K562 (cell line): ENCODE measurements around the gene KRI1. TPM values are rescaled to one million over a fixed set of nuclear protein-coding genes. Genes with fewer than 3 reads are reported as not detected.
A peak's percentile ranks its signal among the peaks of the same experiment; 100 is the strongest.

Source experiments
- ATAC-seq: fragments of 200-7000 bp; cut with Tn5 transposase; 3 replicates; pipeline ENCODE4 v1.9.1; 2020; ENCODE audit warnings: moderate library complexity
- BruUV-seq: library from RNA; stranded (reverse); fragments of 400-500 nt; replicated peaks from 2 replicates; lab custom pipeline; 2021; lab: Mats Ljungman, UMichigan
- CTCF ChIA-PET: fragments of 300-600 bp; formaldehyde crosslinking; extraction: SDS; loops from one replicate; lab custom pipeline; 2021; ENCODE audit warnings: low intra/inter-chr PET ratio; lab: Yijun Ruan, JAX
- POLR2A ChIA-PET: fragments of 300-600, 350-650 bp; sonication (Branson Sonifier 250); formaldehyde crosslinking; extraction: SDS; loops from one replicate; lab custom pipeline; 2021; ENCODE audit warnings: antibody characterized with exemption, inconsistent platforms; lab: Yijun Ruan, JAX
- DNase-seq, 4 experiments: peaks; one replicate each; pipeline versions ENCODE4 v3.0.0 to v3.0.0-alpha.2; 2011 to 2018; ENCODE audit warnings: low spot score in 3 of 4, mixed read lengths in 3 of 4; ENCODE audit errors: extremely low read depth in 1 of 4
- FAIRE-seq: peaks from 2 replicates; lab custom pipeline; 2011; peaks lifted over from hg19 to GRCh38; lab: Jason Lieb, UNC
- H2AFZ ChIP-seq: 2 replicates; pipeline ENCODE4 v1.6.0; 2011; ENCODE audit warnings: low read depth, low read length, control low read depth, inconsistent platforms
- H3K27ac ChIP-seq: fragments of 200-600 bp; 3 replicates; pipeline ENCODE4 v1.8.0; 2011; ENCODE audit warnings: low read depth, mild to moderate bottlenecking, control low read depth, inconsistent platforms, low read length, moderate library complexity, mixed read lengths; ENCODE audit errors: extremely low read depth
- H3K27me3 ChIP-seq, 2 experiments: fragments of 300-600 bp in 1 of 2; 2 replicates in 1 of 2; 3 replicates in 1 of 2; pipeline versions ENCODE4 v1.6.0 to v1.8.0; 2011; ENCODE audit warnings: inconsistent platforms in 2 of 2, low read length in 2 of 2, mild to moderate bottlenecking in 1 of 2, mixed read lengths in 1 of 2, moderate library complexity in 1 of 2; ENCODE audit not compliant: control insufficient read depth in 2 of 2, insufficient read depth in 2 of 2
- H3K36me3 ChIP-seq: fragments of 300-600 bp; 3 replicates; pipeline ENCODE4 v1.8.0; 2011; ENCODE audit warnings: mild to moderate bottlenecking, low read length, inconsistent platforms; ENCODE audit not compliant: control insufficient read depth, insufficient read depth
- H3K4me1 ChIP-seq, 2 experiments: fragments of 200-600 bp in 1 of 2; replicated peaks in 1 of 2; 2 replicates in 1 of 2; 3 replicates in 1 of 2; pipeline versions ENCODE4 v1.5.1 to v1.8.0; 2011; ENCODE audit warnings: inconsistent platforms in 2 of 2, low read length in 2 of 2, mild to moderate bottlenecking in 1 of 2, mixed read lengths in 1 of 2, moderate library complexity in 1 of 2; ENCODE audit not compliant: control insufficient read depth in 2 of 2, insufficient read depth in 2 of 2
- H3K4me2 ChIP-seq: 2 replicates; pipeline ENCODE4 v1.6.1; 2011; ENCODE audit warnings: low read length, control low read depth, inconsistent platforms, mixed read lengths; ENCODE audit not compliant: insufficient read depth
- H3K4me3 ChIP-seq: fragments of 200-600 bp; sonication (generic), shearing (Covaris generic); 2 replicates; pipeline ENCODE4 v1.5.1; 2016; ENCODE audit warnings: control low read depth, inconsistent platforms
- H3K79me2 ChIP-seq: fragments of 200-600 bp; 3 replicates; pipeline ENCODE4 v1.8.0; 2011; ENCODE audit warnings: low read length, inconsistent platforms; ENCODE audit not compliant: control insufficient read depth, insufficient read depth
- H3K9ac ChIP-seq, 2 experiments: 2 replicates each; pipeline versions ENCODE4 v1.6.0 to v1.6.1; 2011; ENCODE audit warnings: low read depth in 2 of 2, low read length in 2 of 2, control low read depth in 1 of 2, inconsistent platforms in 1 of 2, mild to moderate bottlenecking in 1 of 2, mixed read lengths in 1 of 2; ENCODE audit not compliant: insufficient read depth in 1 of 2
- H3K9me1 ChIP-seq: one replicate; pipeline ENCODE4 v1.6.0; 2011; ENCODE audit warnings: inconsistent platforms, mild to moderate bottlenecking, low read length, moderate library complexity; ENCODE audit not compliant: control insufficient read depth, insufficient read depth
- H3K9me3 ChIP-seq: replicated peaks from 2 replicates; pipeline ENCODE4 v1.5.1; 2011; ENCODE audit warnings: low read depth, low read length, inconsistent platforms; ENCODE audit not compliant: control insufficient read depth, insufficient read depth
- H4K20me1 ChIP-seq: replicated peaks from 2 replicates; pipeline ENCODE4 v1.6.1; 2011; ENCODE audit warnings: low read length, inconsistent platforms, mixed read lengths; ENCODE audit not compliant: control insufficient read depth, insufficient read depth
- HSF4 ChIP-seq: fragments of 250-450 bp; sonication (Bioruptor Pico); IDR thresholded peaks from 2 replicates; pipeline ENCODE4 v2.1.2; 2022; ENCODE audit warnings: mild to moderate bottlenecking, moderate library complexity, borderline replicate concordance
- MAFG ChIP-seq: fragments of 450-650 bp; conservative IDR thresholded peaks from 2 replicates; pipeline ENCODE4 v1.6.1; 2016; ENCODE audit warnings: missing genetic modification characterization, missing compliant biosample characterization
- MYC ChIP-seq, 2 experiments: fragments of 250-450 bp in 1 of 2; sonication (Bioruptor Pico) in 1 of 2; IDR thresholded peaks; 2 replicates each; pipeline versions ENCODE4 v1.5.1 to v1.6.1; 2012 to 2021; ENCODE audit warnings: low read depth in 2 of 2, borderline replicate concordance in 1 of 2, improper control_type of control experiment in 1 of 2, low read length in 1 of 2, mild to moderate bottlenecking in 1 of 2, moderate library complexity in 1 of 2
- POLR2A ChIP-seq: fragments of 450-650 bp; conservative IDR thresholded peaks from 2 replicates; pipeline ENCODE4 v1.6.1; 2016
- POLR2G ChIP-seq: fragments of 200-400 bp; formaldehyde crosslinking; IDR thresholded peaks from 2 replicates; pipeline ENCODE4 v1.6.1; 2017; ENCODE audit warnings: low read depth, mild to moderate bottlenecking, antibody characterized with exemption, low read length, moderate library complexity
- RBFOX2 ChIP-seq: fragments of 200-400 bp; formaldehyde crosslinking; IDR thresholded peaks from 2 replicates; pipeline ENCODE4 v1.6.1; 2017; ENCODE audit warnings: low read depth, mild to moderate bottlenecking, low read length, moderate library complexity
- RBM14 ChIP-seq: fragments of 200-400 bp; formaldehyde crosslinking; IDR thresholded peaks from 2 replicates; pipeline ENCODE4 v1.6.1; 2018; ENCODE audit warnings: low read depth, mild to moderate bottlenecking, low read length, moderate library complexity, borderline replicate concordance; ENCODE audit not compliant: insufficient read depth
- RBM22 ChIP-seq: fragments of 200-400 bp; formaldehyde crosslinking; IDR thresholded peaks from 2 replicates; pipeline ENCODE4 v1.6.1; 2018; ENCODE audit warnings: low read length, low read depth; ENCODE audit not compliant: poor library complexity, severe bottlenecking
- SMARCC2 ChIP-seq: fragments of 450-650 bp; IDR thresholded peaks from 2 replicates; pipeline ENCODE4 v1.6.1; 2017; ENCODE audit warnings: antibody characterized with exemption, moderate library complexity, mild to moderate bottlenecking, low read depth
- USF2 ChIP-seq: sonication (generic); formaldehyde crosslinking; IDR thresholded peaks from 2 replicates; pipeline ENCODE4 v1.5.0; 2020; ENCODE audit warnings: missing genetic modification reagents
- ZBTB33 ChIP-seq: sonication (generic); formaldehyde crosslinking; IDR thresholded peaks from 2 replicates; pipeline ENCODE4 v1.8.1; 2023; ENCODE audit warnings: mild to moderate bottlenecking, missing genetic modification reagents
- ZSCAN29 ChIP-seq: fragments of 450-650 bp; IDR thresholded peaks from 2 replicates; pipeline ENCODE4 v1.6.1; 2017
- WGBS: fragments of 100-300 bp; shearing (Covaris generic); methylation state at CpG from one replicate; pipeline ENCODE4 v1.1.6; 2016; ENCODE audit warnings: low coverage, mixed read lengths; ENCODE audit not compliant: insufficient coverage; ENCODE audit errors: missing lambda C conversion rate; 5-methylcytosine and 5-hydroxymethylcytosine counted together
- in situ Hi-C: fragments of 300-500 bp; cut with MboI; formaldehyde crosslinking; loops from 4 replicates; pipeline ENCODE4 v1.15.0; 2018; ENCODE audit warnings: inconsistent platforms, mixed read lengths
- intact Hi-C: fragments of 100-400 bp; cut with micrococcal nuclease; formaldehyde crosslinking; loops from 2 replicates; pipeline ENCODE4 v1.14.2; 2022
- polyA plus RNA-seq, 8 experiments: library from polyadenylated mRNA; depleted of rRNA in 4 of 8; stranded (reverse) in 5 of 8; unstranded in 3 of 8; fragments of >200 nt; fragmentation: Nextera tagmentation in 2 of 8; fragmentation: Illumina TruSeq in 1 of 8; extraction: Ambion mirVana in 2 of 8; extraction: Trizol in 1 of 8; gene quantifications; 2 replicates each; pipeline versions ENCODE4 v1.2.1 to v1.2.3, GENCODE V29; 2011 to 2014; ENCODE audit warnings: inconsistent platforms in 1 of 8, missing spikeins in 1 of 8
- total RNA-seq, 7 experiments: library from RNA; depleted of rRNA in 6 of 7; stranded (reverse); fragments of >200 nt in 6 of 7; fragmentation: Illumina TruSeq in 2 of 7; extraction: Trizol in 2 of 7; gene quantifications; 2 replicates each; pipeline versions ENCODE4 v1.2.1 to v1.2.3, GENCODE V29; 2011 to 2021; ENCODE audit warnings: low replicate concordance in 1 of 7

The KRI1 gene
- total and polyA plus RNA-seq, 9 of the 15 experiments (the other 6 are each of a cell fraction or from before 2014, with no cell fraction given): 1.1 to 50.7 (median 24.7) TPM

- intact Hi-C loops: no loop called here
- no peak for FAIRE-seq
- no peak for TF ChIP-seq MAFG (tag)
- peak; percentile 79 for TF ChIP-seq POLR2G
- peak; percentile 90 for TF ChIP-seq RBM22
- TF ChIP-seq MYC (IDR thresholded peaks at IDR 0.05; ENCODE audit: low read depth, low read length): no peak
- TF ChIP-seq MYC (CRISPR knock-in tag; IDR thresholded peaks at IDR 0.05; ENCODE audit: borderline replicate concordance, low read depth): no peak
- TF ChIP-seq RBFOX2: peak; percentile 68
- TF ChIP-seq ZBTB33 (CRISPR knock-in tag): peak; percentile 89
- no peak for TF ChIP-seq USF2 (CRISPR knock-in tag)
- TF ChIP-seq ZSCAN29: no peak
- 0 out of 2 replicates have a peak, but pooled peaks have one; percentile 2 for TF ChIP-seq POLR2A
- no peak for TF ChIP-seq SMARCC2
- no peak for TF ChIP-seq HSF4 (CRISPR knock-in tag)
- TF ChIP-seq RBM14: 0 out of 2 replicates have a peak, but pooled peaks have one; percentile 26
- H3K9me3 ChIP-seq: peaks cover 3% of the 10 kb centered on the region
- H3K9ac ChIP-seq: 0 out of 4 replicates have a peak overlapping the region, but pooled peaks of 1 of the 2 experiments have one; percentile 8
- no peak overlapping the region for H2AFZ ChIP-seq
- H3K9me1 ChIP-seq: no peaks in the 10 kb centered on the region
- no peak overlapping the region for H3K4me2 ChIP-seq
- CTCF ChIA-PET: no interaction called here
- H3K36me3 ChIP-seq: peaks cover 93% of the 10 kb centered on the region
- POLR2A ChIA-PET: interaction anchor here (1.0 to 2.2 kb wide), 7 partner anchors 8 to 16 kb away, joined by 3 to 9 read pairs (median 4); partner anchors contain the start of genes CDKN2D and KRI1
- H3K4me1 ChIP-seq: peaks cover 0 to 26% of the 10 kb centered on the region in 2 experiments; a peak in 2 of 5 replicates
- 80% methylated on average over 12 of the region's 12 CpGs for WGBS
- no peak overlapping the region for H3K27ac ChIP-seq
- no peaks in the 10 kb centered on the region for H3K27me3 ChIP-seq
- H3K79me2 ChIP-seq: no peaks in the 10 kb centered on the region
- in situ Hi-C loops: no loop called here
- no TSS peak for BruUV-seq
- ATAC-seq: peak; percentile 5; the same call in 1 of the 3 replicates
- DNase-seq: no peak
- peaks cover 11% of the 10 kb centered on the region; the same call in 1 of the 2 replicates for H4K20me1 ChIP-seq
- no peak overlapping the region for H3K4me3 ChIP-seq
Observed at GRCh38 chr19:10553943-10554381, 11.8 kb downstream of the KRI1 start.
